Stimulated activated CD8-positive, alpha-beta memory T cell treated with anti-CD3 and anti-CD28 coated beads, Interleukin-2, amount 100 ng/mL, for 1 hour (primary cell): Measurements from ENCODE around the gene GPR21.

Source experiments
- DNase-seq, 2 donors: peaks; one replicate each; pipeline ENCODE4 v3.0.0-alpha.2; 2020; ENCODE audit warnings: low read depth in 2 of 2

Gene GPR21

DNA sequence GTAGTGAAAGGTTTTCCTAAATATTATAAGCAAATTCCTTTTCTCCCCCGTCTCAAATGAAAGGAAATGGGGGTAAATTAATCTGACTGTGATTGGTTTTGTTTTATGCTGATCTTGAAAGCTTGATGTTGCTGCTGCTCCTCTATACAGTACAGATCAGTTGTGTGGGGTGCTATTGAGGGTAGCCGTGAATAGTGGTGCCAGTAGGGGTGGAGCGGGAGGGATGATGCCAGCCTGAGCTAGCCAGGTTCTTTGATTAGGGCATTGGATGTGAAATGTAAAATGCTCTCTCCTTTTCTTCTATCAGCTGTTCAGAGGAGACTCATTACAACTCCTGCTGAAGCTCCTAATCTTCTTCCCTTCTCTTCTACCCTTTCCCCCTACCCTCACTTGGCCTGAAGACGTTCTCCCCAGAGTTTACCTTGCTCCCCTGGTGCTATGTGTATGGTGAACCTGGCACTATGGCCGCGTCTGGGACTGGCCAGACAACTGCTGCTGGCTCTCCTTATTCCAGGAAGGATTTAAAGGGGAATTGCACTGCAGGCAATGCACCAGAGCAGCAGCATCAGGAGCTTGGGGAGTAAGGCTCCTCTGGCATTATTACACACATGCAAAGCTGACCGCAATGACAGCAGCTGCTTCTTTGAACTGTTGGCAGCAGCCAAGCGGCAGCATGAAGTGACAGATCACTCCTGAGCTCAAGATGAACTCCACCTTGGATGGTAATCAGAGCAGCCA lies 566 bp downstream of the GPR21 start:
- no peak for DNase-seq

DNA sequence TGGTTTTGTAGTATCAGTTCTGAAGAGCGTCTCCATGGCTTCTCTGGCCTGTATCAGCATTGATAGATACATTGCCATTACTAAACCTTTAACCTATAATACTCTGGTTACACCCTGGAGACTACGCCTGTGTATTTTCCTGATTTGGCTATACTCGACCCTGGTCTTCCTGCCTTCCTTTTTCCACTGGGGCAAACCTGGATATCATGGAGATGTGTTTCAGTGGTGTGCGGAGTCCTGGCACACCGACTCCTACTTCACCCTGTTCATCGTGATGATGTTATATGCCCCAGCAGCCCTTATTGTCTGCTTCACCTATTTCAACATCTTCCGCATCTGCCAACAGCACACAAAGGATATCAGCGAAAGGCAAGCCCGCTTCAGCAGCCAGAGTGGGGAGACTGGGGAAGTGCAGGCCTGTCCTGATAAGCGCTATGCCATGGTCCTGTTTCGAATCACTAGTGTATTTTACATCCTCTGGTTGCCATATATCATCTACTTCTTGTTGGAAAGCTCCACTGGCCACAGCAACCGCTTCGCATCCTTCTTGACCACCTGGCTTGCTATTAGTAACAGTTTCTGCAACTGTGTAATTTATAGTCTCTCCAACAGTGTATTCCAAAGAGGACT lies 1.5 kb downstream of the GPR21 start:
- no peak for DNase-seq

DNA sequence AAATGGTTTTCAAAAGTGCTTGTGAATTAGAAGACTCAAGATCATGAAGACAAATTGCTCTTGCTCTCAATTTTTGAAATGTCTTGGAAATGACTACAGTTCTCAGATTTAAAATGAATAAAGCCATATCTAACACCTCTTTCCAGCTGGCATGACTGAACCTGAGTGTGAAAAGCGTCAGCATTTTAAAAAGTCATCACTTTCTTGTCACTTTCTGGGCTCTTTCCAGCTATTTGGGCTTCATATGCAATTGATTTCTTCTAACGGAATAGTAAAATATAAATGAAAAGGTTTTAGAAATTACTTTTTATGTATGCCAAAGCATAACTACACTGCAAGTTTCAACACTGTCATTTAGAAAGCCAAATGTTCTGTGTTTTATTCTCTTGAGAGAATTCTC lies 2.3 kb downstream of the GPR21 start:
- no peak for DNase-seq

DNA sequence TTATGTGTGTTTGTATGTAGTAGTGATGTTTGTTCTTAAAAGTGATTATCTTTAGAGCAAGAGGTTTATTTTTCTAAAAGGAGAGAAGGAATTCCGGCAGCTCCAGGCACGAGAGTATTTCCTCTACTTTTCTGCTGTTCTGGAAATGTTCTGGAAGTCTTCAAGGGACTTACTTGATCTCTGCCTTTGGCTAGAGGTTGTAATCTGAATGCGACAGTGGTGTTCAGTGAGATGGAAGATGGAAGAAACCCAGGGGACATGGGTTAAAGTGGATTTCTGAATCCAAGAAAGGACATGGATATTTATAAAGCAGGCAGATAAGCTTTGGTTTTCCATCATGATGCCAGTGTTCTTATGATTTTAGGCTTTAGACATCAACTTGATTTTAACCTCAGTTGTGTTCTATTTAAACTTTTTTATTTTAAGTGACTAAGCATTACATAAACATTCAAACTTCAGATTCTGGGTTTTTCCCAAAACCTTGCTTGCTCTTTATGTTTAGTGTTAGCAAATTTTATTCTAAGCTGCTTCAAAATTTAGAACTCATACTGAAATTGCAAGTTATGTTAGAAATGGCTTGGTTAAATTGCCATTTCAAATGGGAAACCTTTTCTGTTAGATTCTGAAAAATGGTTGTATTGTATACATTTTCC lies 3.6 kb downstream of the GPR21 start:
- no peak for DNase-seq

DNA sequence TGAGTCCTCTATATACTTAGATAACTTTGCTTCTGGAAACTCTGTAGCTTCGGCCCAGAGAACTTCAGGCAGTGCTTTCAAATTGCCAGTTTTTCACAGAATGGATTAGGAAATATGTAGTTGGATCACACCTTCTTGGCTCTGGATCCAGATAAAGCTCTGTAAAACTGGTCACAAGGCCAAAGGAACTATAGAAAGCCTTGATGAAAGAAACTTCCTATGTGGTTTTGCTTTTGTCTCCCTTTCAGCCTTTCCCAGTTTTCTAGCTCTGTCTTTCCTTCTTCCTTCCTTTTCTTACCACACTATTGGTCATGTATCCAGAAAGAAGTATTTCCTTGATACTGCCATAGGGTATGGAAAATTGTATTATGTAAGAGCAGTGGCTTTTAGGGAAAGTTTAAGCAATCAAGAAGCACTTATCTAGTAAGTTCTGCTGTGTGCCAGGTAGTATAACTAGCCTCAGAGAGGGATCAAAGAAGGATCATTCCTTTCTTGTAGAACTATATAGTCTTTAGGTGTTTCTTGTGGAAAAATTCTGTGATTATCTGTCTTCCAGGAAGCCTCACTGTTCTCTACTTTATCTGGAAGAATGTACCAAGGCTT lies 6.3 kb downstream of the GPR21 start:
- no peak for DNase-seq

DNA sequence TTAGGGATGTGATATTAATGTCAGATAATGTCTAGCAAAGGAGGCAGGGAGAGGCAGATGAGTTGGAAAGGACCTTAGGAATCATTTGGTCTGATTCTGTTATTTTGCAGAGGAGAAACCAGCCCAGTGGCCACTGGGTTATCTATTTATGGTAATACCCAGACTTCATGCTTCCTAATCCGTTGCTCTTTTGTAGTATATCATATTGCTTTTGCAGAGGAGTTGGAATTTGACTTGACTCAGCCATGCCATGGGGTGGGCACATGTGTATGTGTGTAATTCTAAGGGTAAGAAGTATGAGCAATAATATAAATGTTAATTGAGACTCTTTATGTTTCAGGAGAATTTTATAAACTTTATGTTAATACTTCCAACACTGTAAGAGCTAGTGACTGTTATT lies 7.3 kb downstream of the GPR21 start:
- no peak for DNase-seq

DNA sequence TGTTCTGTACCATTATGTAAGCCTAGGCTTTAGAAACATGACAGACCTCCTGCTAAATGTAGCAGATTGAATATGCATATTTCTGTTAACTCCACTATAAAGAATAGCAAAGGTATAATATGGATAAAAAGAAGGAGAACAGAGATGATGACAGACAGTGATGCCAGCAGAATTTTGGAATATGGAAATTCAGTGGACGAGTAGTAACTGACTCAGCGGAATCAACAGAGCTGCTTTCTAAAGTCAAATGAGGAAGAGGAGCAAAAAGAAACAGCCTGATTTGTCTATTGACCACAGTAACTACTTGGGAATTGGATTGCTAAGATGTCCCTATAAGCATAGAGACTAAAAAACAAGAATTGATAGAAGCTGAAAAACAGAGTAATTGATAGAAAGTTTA lies 8.0 kb downstream of the GPR21 start:
- DNase-seq, result no peak

DNA sequence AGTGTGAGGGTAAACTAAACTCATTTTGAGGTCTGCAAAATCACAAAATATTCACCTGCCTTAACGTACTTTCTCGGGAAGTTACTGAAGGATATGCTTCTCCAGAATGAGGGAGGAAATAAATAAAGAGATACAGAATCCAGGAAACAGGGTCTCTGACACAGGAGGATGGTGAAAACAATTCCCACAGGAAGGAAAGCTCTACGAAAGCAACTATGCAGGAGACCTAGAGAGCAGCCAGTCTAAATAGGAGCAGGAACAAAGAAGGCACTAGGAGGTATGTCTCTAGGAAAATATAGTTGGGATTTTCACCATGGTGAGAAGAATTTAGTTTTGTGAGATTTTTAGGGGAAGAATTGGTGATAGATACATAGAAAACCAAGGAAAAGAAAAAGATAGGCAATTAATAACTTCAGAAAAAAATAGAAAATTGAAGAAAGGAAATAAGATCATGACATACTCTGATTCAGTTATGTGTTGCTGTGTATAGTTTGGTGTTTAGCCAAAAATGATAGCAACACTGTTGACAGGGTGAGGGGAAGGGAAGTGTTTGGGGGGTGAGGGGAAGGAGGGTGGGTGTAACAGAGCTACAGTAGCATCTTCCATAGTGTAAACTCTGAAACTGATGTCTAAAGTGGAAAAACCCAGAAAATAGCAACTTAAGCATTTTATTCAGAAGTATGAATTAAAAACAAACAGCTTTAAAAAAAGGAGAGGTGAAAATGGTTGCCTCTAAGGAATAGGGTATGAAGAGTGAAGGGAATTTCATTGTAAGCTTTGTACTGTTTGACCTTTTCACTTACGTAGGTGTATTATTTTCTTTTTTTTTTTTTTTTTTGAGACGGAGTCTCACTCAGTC lies 9.8 kb downstream of the GPR21 start:
- no peak for DNase-seq

DNA sequence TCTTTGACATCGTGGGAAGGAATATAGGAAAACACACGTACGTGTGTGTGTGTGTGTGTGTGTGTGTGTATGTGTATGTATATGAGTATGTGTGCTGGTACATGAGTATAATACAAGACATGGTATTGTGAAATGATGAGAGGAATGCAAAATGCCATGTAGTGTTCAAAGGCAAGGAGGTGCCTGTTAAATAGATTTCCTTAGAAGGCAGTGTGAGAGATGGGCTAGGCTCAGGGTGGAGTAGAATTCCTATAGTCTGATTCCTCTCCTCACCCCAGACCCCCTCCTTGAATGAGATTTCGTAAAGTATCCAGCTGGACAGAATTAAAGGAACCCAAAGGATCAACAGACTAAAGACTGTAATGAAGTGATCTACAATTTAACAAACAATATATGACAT lies 11.1 kb downstream of the GPR21 start:
- no peak for DNase-seq

DNA sequence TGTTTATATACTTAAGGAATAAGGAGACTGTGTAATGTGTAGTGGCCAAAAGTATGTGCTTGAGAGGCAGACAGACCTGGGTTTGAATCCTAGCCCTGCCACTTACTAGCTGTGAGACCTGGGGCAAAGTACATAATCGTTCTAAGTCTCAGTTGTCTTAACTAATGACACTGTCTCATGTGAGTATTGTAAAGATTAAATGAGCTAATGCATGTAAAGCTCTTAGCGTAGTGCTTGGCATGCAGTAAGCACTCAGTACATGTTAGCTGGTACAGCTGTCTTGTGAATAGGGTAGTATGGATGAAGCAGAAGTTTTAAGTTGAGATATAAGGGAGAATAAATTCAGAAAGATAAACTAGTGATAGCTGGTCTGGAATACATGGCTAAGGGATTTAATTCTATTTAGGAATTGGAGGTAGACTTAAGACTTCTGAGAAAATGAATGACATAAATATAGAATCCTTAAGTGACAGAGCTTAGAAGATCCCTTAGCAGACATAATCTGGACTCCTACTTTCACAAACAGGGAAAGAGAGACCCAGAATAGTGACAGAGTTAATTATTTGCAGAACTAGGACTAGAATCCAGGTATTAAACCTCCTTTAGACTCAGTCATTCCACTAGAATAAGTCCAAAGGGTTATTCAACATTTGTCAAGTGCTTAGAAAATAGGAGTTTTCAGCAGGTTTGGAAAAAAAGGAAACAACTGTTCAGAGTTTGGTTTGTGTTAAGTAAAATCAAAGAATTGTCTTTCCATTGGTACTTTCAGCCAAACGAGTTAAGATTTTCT lies 13.1 kb downstream of the GPR21 start:
- no peak for DNase-seq

DNA sequence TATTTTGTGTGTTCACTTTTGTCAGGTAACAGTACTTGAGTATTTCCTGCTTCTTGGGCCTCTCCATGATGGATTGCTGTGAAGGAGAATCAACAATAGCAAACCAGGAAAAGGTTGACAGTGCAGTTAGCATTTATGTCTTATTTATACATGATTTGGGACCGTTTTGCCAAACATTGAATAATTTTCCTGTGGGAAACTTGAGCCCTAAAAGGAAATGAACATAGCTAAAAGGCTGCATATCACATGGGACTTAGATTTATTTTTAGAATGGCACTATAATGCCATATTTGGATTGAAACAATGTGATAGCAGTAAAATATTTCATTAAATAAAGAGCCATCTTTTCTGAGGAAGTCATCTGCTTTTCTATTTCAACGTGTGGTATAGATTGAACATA lies 15.3 kb downstream of the GPR21 start:
- no peak for DNase-seq

DNA sequence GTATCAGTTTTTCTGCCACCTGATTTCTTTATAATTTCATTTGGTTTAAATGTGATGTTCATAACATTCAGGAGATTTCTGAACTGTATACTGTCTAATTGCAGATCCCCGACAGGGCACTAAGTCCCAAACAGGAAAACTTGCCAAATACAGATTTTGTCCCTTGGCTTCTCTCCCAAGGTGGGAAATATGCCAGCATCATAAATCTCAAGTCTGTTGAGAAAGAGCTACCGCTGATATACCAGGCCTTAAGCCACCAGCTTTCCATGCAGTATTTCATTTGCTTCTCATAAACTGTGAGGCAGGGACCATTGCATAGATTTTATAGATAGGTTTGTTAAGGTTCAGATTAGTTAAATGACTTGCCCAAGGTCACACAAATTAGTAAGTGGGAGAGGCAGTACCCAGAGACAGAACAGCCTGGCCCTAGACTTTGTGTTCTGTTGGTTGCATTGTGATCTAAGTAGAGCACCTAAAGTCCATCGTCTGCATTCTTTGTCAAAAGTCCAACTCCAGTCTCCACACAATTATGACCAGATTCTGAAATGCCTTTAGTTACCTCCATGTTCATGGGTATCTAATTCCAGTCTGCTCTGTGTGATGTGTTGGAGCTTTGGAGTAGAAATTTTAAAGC lies 16.2 kb downstream of the GPR21 start:
- no peak for DNase-seq

DNA sequence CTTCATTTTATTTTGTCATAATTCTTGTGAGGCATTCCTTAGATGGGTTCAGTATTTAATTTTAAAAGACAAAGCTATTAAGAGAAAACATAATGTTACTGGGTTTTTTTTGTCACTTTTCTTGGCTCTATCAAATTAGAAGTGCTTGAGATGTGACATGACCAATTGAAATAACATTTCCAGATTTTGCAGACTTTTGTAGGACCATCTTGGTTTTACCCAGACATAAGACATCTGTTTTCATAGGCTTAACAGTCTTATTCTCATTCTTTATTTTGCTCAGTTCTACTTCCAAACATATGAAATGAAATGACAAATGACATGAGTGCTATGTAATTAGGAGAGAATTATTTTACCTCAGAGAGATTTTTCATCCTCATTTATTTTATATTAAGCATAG lies 19.6 kb downstream of the GPR21 start:
- DNase-seq, result no peak

DNA sequence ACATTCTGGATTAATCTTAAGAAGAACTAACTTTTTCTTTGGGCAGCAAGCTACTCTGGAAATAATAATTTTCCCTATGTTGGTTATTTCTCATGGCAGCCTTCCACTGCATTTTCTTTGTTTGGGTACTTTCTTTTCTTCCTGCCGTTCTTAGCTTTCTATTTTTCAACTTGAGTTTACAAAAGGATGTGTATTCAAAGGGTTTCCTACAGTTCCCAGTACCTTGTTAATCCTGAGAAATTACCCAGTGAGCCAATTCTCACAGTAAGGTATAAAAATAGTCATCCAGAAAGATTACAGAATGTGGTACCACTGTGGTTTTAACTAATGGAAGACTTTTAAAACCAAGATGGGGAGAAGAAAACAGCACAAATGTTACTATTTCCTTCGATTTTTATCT lies 20.2 kb downstream of the GPR21 start:
- no peak for DNase-seq

DNA sequence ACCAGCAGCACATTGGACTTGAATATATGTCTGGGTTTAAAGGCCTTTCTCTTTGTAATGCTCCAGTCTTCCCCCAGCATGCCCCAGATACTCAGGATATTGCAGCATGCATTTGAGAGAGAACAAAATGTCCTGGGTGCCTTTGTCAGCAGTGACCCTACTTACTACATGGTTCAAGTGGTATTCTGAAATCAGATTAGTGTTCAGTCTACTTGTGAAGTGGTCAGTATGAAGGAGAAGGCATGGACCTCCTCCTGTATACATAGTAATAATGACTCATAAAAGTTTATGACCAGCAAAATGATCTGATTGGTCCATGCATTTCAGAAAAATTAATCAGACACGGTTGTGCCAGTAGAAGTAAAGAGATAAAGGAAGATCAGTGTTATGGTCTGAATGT lies 25.4 kb downstream of the GPR21 start:
- DNase-seq, result no peak

DNA sequence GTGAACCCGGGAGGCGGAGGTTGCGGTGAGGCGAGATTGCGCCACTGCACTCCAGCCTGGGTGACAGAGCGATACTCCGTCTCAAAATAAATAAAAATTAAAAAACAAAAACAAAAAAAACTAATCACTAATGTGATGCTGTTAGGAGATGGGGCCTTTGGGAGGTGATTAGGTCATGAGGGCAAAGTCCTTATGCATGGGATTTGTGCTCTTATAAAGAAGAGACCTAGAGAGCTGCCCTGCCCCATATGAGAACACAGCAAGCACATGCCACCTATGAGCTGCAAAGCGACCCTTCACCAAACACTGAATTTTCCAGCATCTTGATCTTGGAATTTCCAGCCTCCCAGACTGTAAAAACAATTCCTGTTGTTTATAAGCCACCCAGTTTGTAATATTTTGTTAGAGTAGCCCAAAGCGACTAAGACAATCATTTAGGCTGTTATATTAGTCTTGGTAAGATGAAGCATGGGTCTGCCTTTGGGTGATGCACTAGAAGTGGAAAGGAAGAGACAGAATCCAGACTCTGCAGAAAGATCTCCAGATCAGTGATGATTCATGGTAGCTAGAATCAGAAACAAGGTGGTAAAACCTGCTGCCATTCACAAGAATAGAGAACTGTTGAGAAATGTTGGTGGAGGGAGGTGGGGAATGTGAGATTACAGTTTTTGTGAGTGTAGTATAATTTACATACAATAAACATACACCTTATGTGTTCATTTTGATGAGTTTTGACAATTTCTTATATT lies 26.2 kb downstream of the GPR21 start:
- DNase-seq, result no peak

DNA sequence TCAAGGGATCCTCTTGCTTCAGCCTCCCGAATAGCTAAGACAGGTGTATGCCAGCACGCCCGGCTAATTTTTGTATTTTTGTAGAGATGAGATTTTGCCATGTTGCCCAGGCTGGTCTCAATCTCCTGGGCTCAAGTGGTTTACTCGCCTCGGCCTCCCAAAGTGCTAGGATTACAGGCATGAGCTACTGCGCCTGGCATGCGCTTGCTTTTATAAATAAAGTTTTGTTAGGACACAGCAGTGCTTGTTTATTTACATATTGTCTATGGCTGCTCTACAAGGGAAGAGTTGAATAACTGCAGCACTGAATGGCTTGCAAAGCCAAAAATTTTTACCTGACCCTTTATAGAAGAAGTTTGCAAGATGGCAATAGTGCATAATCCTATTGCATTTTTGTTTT lies 27.7 kb downstream of the GPR21 start:
- no peak for DNase-seq

DNA sequence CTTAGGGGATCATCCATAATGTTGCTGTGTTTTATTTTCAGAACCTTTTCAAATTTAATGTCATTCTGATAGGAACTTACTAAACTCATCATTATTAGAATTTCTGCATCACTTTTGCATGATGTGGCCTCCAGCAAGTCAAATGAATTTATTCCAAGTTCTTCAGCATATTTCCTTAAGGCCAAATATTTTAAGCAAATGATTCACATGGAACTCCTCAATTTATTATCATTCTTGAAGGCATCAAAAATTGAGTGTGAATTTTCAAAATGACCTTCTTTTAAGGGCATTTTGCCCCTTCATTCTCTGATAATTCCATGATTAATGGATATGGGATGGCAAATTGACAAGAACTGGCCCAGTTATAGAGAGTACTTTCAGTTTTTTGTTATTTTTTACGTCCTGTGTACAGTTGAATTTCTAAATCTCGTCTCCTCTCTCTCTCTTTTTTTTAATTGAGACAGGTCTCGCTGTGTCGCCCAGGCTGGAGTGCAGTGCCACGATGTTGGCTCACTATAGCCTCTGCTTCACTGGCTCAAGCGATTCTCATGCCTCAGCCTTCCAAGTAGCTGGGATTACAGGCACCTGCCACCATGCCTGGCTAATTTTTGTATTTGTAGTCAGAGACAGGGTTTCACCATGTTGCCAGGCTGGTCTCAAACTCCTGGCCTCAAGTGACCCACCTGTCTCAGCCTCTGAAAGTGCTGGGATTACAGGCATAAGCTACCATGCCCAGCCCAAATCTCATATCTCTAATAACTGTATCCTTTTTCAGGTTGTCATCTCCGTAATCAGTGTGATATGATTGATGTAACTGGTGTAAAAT lies 29.1 kb downstream of the GPR21 start:
- no peak for DNase-seq

DNA sequence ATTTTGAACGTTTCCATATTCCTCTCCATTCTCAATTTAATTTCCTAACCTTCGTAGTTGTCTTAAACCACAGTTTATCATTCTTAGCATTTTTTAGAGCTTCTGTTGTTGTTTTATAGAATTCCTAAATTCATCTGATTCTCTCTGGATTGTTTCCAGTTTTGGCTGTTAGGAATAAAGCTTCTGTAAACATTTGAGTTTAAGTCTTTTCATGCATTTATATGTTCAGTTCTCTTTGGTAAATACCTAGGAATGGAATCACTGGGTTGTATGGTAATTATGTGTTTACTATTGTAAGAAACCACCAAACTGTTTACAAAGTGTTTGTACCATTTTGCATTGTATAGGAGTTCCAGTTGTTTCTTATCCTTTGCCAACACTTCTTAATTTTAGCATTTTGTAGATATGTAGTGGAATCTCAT lies 29.7 kb downstream of the GPR21 start:
- no peak for DNase-seq
